GM21825 (cell line): ENCODE results near the gene LENG8.

ENCODE experiments used
- ATAC-seq: cut with Tn5 transposase; IDR thresholded peaks from one replicate; pipeline ENCODE4 v1.9.1; 2021; ENCODE audit warnings: mild to moderate bottlenecking, moderate library complexity; ENCODE audit not compliant: unreplicated experiment

The LENG8 gene

GRCh38 chr19:54422136-54422535 is 26.9 kb upstream of the LENG8 start:
- no peak for ATAC-seq

GRCh38 chr19:54424201-54424600 is 24.8 kb upstream of the LENG8 start:
- no peak for ATAC-seq

- ATAC-seq = no peak
Observed at GRCh38 chr19:54424660-54425381, 24.2 kb upstream of the LENG8 start.

GRCh38 chr19:54425382-54425723 is 23.6 kb upstream of the LENG8 start:
- ATAC-seq = no peak

GRCh38 chr19:54426291-54426931 is 22.6 kb upstream of the LENG8 start:
- no peak for ATAC-seq

GRCh38 chr19:54427586-54427985 is 21.4 kb upstream of the LENG8 start:
- no peak for ATAC-seq

GRCh38 chr19:54428323-54429175 is 20.4 kb upstream of the LENG8 start:
- no peak for ATAC-seq

- no peak for ATAC-seq
Observed at GRCh38 chr19:54429176-54429495, 19.9 kb upstream of the LENG8 start.

GRCh38 chr19:54429545-54430227 is 19.3 kb upstream of the LENG8 start:
- ATAC-seq = no peak

GRCh38 chr19:54430306-54431254 is 18.4 kb upstream of the LENG8 start:
- no peak for ATAC-seq

GRCh38 chr19:54431255-54431838 is 17.7 kb upstream of the LENG8 start:
- ATAC-seq = no peak

- ATAC-seq = no peak
Observed at GRCh38 chr19:54432144-54432738, 16.8 kb upstream of the LENG8 start.

GRCh38 chr19:54433697-54434096 is 15.3 kb upstream of the LENG8 start:
- ATAC-seq = no peak

- ATAC-seq = no peak
Observed at GRCh38 chr19:54434112-54434872, 14.7 kb upstream of the LENG8 start.

- ATAC-seq = no peak
Observed at GRCh38 chr19:54434873-54435214, 14.2 kb upstream of the LENG8 start.

GRCh38 chr19:54435551-54436016 is 13.4 kb upstream of the LENG8 start:
- no peak for ATAC-seq

- no peak for ATAC-seq
Observed at GRCh38 chr19:54436031-54436523, 12.9 kb upstream of the LENG8 start.

GRCh38 chr19:54436628-54437252 is 12.3 kb upstream of the LENG8 start:
- no peak for ATAC-seq
